Glomerular endothelial cell (primary cell): Measurements from ENCODE around the gene SEH1L. TPM values are rescaled to one million over a fixed set of nuclear protein-coding genes. Genes with fewer than 3 reads are reported as not detected.
A peak's percentile ranks its signal among the peaks of the same experiment; 100 is the strongest.
"Not testable (repeated sequence)": the region's sequence is repeated elsewhere in the genome, so short reads cannot be mapped to it uniquely, and the experiment has no call there.

ENCODE experiments used
- DNase-seq: peaks from one replicate; pipeline ENCODE4 v3.0.0-alpha.2; 2011; ENCODE audit warnings: low read depth, low spot score; ENCODE audit errors: extremely low read depth
- total RNA-seq: library from RNA; depleted of rRNA; stranded (reverse); fragments of >200 nt; gene quantifications from 2 replicates; pipeline ENCODE4 v1.2.3, GENCODE V29; 2015

Gene SEH1L
- total RNA-seq, 1 donor from 2014 or later, result 25.3 TPM

GRCh38 chr18:12939162-12939561, 8.6 kb upstream of the SEH1L start:
- no peak for DNase-seq

DNA sequence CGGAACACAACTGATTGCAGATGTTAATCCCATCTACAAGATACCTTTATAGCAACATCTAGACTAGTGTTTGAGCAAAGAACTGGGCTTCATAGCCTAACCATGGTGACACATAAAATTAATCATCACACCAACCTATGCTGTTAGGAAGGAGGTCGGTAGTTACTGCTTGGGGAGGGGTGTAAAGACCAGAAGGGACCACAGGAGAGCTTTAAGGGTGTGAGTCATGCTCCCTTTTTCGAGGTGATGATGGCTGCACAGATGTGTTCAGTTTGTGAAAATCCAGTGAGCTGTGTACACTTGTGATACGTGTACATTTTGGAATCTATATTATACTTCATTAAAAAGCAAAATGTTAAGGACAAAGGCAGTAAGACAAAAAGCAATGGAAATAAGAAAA, 4.6 kb upstream of the SEH1L start:
- DNase-seq, result no peak

GRCh38 chr18:12944709-12945108, 3.1 kb upstream of the SEH1L start:
- no peak for DNase-seq

DNA sequence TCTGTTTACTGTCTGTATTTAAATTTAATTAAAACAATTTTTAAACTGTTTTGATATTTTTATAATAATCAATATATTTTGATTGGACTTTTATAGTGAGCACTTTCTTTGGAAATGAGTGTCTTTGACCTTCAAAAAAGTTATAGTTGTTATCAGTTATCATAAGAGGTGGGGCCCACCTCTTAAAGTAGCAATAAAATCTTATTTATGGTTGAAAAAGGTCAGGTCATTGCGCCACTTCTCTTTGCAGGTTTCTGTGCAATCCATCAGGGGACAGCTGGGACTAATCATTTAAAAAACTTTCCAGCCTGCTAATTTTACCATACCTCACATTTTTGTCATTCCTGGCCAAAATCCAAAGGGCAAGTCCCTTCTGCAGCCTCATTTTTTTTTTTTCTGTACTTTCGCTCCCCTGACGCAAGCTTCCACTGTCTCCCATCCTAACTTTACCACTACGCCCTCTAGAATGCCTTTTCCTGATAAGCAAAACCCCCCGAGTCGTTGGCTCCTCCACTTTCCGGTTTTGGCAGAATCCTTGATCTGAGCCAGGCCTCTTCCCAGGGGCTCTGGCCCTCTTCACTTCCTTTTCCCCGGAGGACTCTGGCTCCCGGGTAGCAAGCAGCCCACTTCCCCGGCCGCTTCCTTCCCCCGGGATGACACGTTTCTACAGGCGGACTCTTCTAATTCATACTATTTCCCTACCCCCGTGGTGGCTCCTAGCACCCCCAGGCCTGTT, 1.1 kb upstream of the SEH1L start:
- peak; percentile 12 for DNase-seq

DNA sequence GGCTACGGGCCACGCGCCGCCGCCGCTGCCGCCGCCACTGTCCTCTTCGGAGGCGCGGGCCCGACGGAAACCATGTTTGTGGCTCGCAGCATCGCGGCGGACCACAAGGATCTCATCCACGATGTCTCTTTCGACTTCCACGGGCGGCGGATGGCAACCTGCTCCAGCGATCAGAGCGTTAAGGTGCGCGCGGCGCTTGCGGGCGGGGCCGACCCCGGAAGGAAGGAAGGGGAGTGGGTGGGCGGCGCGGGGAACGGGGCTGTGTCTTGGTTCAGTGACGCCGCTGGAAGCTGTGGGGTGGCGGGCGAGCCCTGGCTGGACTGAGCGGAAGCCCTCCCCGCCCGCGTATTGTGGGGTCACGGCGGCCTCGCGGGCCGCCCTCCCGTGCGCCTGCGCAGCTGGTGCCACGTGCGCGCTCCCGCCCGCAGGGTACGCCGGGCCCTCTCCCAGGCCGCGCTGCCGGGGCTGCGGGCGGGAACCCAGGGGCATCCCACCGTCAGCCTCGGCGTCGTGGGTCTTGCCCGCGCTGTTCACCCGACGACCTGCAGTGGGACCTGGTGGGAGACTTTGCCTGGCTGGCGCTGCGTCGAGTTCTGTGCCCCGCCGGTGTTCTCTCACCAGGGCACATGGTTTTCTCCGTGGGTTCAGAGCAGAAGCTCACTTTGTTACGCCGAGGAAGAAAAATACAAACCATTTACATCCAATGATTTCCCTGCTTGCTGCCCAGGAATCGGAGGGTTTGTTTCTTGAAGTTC, 416 bp downstream of the SEH1L start:
- DNase-seq, result peak; percentile 45

GRCh38 chr18:12958478-12958877, 10.7 kb downstream of the SEH1L start:
- DNase-seq, result no peak

- DNase-seq, result no peak
Observed at GRCh38 chr18:12960395-12960794, 12.6 kb downstream of the SEH1L start.

DNA sequence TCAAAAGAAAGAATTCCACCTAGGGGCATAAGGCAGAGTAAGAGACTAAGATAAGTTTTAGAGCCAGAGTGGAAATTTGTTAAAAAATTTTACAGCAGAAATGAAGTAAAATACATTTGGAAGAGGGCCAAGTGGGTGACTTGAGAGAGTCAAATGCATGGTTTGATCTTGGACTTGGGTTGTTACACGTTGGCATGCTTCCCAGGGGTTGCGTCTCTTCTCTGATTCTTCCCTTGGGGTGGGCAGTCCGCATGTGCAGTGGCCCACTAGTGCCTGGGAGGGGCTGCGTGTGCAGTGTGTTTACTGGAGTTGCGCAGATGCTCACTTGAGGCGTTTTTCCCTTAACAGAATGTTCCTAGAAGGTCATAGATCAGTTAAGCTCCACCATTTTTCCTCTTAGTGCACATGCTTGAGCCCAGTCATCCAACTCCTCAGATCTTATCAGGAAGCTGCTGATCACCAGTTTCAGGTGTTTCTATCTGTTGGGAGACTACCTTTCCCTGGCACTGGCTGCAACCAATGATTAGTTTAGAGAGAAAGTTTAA, 13.1 kb downstream of the SEH1L start:
- no peak for DNase-seq

DNA sequence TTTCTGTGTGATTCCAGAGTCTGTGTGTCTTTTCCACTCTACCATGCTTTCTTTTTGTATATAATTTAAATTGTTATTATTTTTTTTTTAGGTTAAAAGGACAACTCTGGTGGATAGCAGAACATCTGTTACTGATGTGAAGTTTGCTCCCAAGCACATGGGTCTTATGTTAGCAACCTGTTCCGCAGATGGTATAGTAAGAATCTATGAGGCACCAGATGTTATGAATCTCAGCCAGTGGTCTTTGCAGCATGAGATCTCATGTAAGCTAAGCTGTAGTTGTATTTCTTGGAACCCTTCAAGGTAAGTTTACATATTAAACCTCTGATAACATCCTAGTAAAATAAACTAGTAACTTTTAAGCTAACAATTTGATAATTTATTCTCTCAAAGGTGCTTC, 15.3 kb downstream of the SEH1L start:
- no peak for DNase-seq

DNA sequence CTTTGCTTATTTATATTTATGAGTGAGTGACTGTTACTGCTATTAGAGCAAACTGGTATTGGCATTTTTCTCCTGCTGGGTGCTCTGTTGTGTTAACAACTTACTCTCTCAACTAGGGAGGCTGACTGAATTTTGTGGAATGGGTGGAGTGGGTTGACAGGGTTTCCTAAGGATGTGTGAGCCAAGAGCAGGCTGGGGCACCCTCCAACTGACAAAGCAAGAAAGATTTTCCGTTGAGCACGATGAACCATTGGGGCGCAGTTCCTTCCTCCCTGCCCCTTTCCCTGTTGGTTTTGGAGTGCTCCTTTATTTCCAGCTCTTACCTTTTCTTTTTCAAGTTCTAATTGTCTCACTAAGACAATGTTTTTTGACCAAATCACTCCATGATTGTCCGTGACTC, 20.3 kb downstream of the SEH1L start:
- DNase-seq, result no peak

GRCh38 chr18:12968619-12969018, 20.8 kb downstream of the SEH1L start:
- DNase-seq, result no peak

DNA sequence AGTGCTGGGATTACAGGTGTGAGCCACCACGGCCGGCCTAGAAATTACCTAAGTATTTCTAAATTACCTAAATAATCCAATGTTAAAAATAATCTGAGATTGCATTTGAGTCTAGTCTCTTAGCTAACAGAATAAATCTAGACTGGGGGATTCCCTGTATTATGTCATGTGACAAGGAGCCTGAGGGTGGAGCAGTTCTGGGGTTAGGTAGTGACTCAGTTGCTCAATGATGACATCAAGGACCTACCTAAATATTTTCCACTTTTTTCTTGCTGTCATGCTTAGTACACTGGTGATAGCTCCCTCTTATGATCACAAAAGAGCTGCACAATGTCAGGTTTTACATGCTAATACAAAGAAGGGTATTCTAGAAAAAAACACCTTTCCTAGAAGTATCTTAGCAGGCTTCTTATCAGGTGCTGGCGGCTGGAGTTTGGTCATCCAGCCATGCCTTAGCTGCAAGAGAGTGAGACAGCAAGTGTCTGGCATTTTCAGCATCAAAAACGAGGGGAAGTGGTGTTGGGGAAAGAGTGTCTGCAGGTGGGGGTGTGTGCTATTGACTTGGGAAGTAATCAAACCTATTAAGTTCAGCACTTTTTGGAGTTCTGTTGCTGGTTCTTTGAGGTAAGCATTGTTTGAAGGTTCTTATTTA, 25.9 kb downstream of the SEH1L start:
- DNase-seq, result no peak

- no peak for DNase-seq
Observed at GRCh38 chr18:12975488-12975887, 27.7 kb downstream of the SEH1L start.

GRCh38 chr18:12976305-12976704, 28.5 kb downstream of the SEH1L start:
- DNase-seq, result no peak

GRCh38 chr18:12980065-12980464, 32.3 kb downstream of the SEH1L start:
- not testable (repeated sequence) for DNase-seq

DNA sequence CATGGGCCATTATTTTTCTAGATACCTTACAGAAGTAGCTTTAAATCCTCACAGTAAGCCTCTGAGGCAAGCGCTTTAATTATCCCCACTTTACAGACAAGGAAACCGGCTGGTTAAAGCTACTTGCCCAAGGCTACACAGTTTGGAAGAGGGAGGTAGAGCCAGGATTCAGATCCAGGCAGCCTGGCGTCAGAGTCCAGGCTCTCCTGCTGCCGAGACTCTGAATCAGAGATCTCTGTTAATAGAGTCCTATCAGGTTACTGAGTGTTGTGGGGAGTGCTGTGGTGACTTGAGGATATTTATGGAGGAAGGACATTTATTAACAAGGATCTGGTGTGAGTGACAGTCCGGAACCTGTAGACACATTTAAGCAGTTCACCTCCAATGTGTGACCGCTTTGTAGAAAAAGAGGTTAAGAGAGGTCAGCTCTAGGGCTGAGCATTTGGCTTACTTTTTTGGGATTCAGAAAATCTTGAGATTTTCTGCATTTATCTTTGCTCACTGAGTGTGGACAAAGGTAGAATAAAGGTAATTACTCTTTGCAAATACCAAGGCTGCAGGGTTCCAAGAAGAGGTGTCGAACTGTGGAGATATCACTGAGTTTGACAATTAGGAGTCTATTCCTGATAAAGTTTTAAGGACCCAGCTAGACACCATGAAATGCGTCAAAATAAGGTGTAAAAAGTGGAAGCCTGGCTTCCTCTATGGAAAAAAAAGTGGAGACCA, 41.7 kb downstream of the SEH1L start:
- no peak for DNase-seq

DNA sequence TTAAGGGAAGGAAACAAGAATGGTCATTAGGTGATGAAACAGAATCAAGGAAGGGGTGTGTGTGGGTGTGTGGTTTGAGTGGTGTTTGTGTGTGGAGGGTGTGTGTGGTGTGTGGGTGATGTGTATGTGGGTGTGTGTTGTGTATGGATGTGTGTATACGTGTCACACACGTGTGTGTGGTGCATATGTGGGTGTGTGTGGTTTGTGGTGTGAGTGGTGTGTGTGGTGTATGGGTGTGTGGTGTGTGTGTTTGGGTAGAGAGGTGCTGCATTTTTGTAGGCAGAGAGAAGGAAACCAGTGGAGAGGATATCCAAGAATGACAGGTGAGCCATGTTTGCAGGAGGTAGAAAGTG, 42.3 kb downstream of the SEH1L start:
- DNase-seq, result no peak

DNA sequence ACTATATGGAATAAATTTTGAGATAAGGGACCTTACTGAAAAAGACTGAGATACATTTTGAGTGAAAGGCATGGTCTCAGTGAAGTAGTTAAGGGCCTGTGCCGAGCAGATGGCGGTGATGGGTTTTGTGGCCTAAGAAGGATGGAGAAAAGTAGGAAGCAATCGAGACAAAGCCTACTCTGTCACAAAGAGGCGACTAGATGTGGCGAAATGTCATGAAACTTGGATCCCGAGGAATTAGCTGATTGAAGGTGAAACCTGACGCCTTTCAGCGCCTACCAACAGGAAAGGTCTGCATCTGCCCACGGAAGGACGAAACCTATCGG, 42.8 kb downstream of the SEH1L start:
- DNase-seq, result peak; percentile 7

DNA sequence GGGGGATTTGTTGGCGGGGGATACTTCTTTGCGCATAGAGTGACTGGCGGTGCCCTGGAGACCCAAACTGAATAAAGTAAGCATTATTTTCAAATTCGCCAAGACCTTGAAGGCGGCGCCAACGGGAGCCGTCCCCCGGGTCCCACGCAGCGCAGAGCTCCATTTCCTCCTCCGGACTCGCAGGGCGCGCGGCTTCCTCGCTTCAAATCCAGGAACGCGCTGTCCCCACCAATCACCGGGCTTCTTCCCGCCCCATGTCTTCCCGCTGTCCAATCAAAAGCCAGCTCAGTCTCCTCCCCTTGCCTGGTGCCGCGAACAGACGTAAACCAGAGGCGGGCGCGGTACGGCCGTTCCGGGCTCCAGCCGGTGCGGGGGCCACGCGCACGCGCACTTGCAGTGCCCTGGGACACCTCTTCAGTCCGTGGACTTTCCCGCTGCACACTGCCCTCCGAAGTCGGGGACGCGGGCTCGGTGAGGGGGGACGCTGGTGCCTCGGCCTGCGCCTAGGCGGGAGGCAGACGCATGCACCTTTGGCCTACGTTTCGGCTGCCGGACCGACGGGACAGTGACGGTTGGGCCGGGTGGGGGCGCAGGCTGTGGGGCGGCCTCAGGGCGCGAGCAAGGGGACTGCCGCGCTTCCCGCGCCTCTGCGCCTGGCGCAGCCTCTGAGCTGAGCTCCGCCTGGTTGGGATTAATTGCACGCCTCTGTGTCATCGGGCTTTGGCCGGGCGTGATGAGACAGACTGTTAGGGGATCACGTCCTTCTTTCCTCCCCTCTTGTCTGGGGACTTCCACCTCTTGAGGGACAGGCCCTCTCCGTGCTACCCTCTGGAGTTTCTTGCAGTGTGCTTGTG, 43.4 kb downstream of the SEH1L start, which contains the start of gene CEP192:
Gene CEP192 (plus strand): TSS at position 396 of the 854 bp plus-strand sequence. CDS start 8,063 bp downstream, outside the sequence.
- peak; percentile 89 for DNase-seq

DNA sequence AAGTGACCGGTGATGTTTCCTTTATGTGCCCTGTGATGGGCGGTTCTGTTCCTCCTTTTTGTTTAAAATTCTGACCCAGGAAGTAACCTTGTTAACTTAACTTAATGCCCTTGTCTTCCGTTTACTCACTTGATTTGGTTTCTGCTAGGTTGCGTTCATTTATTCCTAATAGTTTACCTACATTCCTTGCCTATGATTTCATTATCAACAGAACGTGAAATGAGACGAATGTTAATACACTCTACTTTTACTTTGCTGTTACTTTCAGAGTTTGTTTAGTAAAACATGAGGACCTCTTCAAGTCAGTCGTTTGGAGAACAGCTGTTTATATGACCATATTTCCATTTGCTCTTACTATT, 44.0 kb downstream of the SEH1L start:
- no peak for DNase-seq
